IMR-90 (cell line): ENCODE measurements around the gene TCF25. TPM values are rescaled to one million over a fixed set of nuclear protein-coding genes. Genes with fewer than 3 reads are reported as not detected.

Experiments
- ATAC-seq: fragments of 200-7000 bp; cut with Tn5 transposase; 2 replicates; pipeline ENCODE4 v1.9.1; 2020; ENCODE audit warnings: low read depth, mild to moderate bottlenecking, moderate library complexity
- BruUV-seq: library from RNA; stranded (reverse); fragments of 400-500 nt; replicated peaks from 2 replicates; lab custom pipeline; 2021; lab: Mats Ljungman, UMichigan
- CTCF ChIA-PET: fragments of 300-600 bp; formaldehyde crosslinking; extraction: SDS; loops from one replicate; lab custom pipeline; 2021; ENCODE audit warnings: antibody characterized with exemption; lab: Yijun Ruan, JAX
- POLR2A ChIA-PET: fragments of 300-600 bp; sonication (Branson Sonifier 250); formaldehyde crosslinking; loops from one replicate; lab custom pipeline; 2022; ENCODE audit warnings: antibody characterized with exemption; ENCODE audit not compliant: unreplicated experiment; lab: Charles Lee
- DNase-seq: peaks from one replicate; pipeline ENCODE4 v3.0.0; 2013
- H2AFZ ChIP-seq: replicated peaks from 2 replicates; pipeline ENCODE3; 2013; ENCODE audit warnings: low read length, mild to moderate bottlenecking; ENCODE audit not compliant: poor library complexity
- H2AK5ac ChIP-seq: 2 replicates; pipeline ENCODE4 v1.6.1; 2013; ENCODE audit warnings: low read depth, low read length, inconsistent platforms
- H2AK9ac ChIP-seq: replicated peaks from 2 replicates; pipeline ENCODE3; 2013; ENCODE audit warnings: mild to moderate bottlenecking, low read depth, low read length, moderate library complexity; ENCODE audit not compliant: poor library complexity
- H2BK120ac ChIP-seq: 2 replicates; pipeline ENCODE4 v1.6.1; 2013; ENCODE audit warnings: low read depth, low read length, inconsistent platforms
- H2BK15ac ChIP-seq: 3 replicates; pipeline ENCODE4 v1.6.1; 2013; ENCODE audit warnings: low read depth, low read length, inconsistent platforms
- H2BK20ac ChIP-seq: 2 replicates; pipeline ENCODE4 v1.6.1; 2013; ENCODE audit warnings: low read depth, mild to moderate bottlenecking, inconsistent platforms, low read length, moderate library complexity
- H2BK5ac ChIP-seq: 2 replicates; pipeline ENCODE4 v1.6.1; 2013; ENCODE audit warnings: mild to moderate bottlenecking, low read depth, low read length, inconsistent platforms; ENCODE audit not compliant: poor library complexity, severe bottlenecking
- H3K14ac ChIP-seq: replicated peaks from 2 replicates; pipeline ENCODE4 v1.6.1; 2013; ENCODE audit warnings: low read depth, low read length, inconsistent platforms
- H3K18ac ChIP-seq: 2 replicates; pipeline ENCODE4 v1.6.1; 2013; ENCODE audit warnings: low read depth, low read length, control low read depth
- H3K23ac ChIP-seq: 2 replicates; pipeline ENCODE4 v1.6.1; 2013; ENCODE audit warnings: low read depth, low read length, inconsistent platforms
- H3K27ac ChIP-seq: 2 replicates; pipeline ENCODE4 v1.5.1; 2013; ENCODE audit warnings: mild to moderate bottlenecking, control low read depth, low read length; ENCODE audit not compliant: insufficient read depth
- H3K27me3 ChIP-seq: 2 replicates; pipeline ENCODE4 v1.6.1; 2013; ENCODE audit warnings: low read length; ENCODE audit not compliant: control insufficient read depth, insufficient read depth
- H3K36me3 ChIP-seq: 2 replicates; pipeline ENCODE4 v1.6.1; 2013; ENCODE audit warnings: low read length, mixed read lengths; ENCODE audit not compliant: control insufficient read depth, insufficient read depth
- H3K4ac ChIP-seq: 2 replicates; pipeline ENCODE4 v1.6.1; 2013; ENCODE audit warnings: low read depth, low read length, inconsistent platforms
- H3K4me1 ChIP-seq: 2 replicates; pipeline ENCODE4 v1.6.1; 2013; ENCODE audit warnings: low read length, mixed read lengths; ENCODE audit not compliant: control insufficient read depth, insufficient read depth
- H3K4me2 ChIP-seq: 2 replicates; pipeline ENCODE4 v1.6.1; 2013; ENCODE audit warnings: low read depth, mild to moderate bottlenecking, control low read depth, low read length, moderate library complexity
- H3K4me3 ChIP-seq: 2 replicates; pipeline ENCODE4 v1.5.1; 2013; ENCODE audit warnings: low read depth, mild to moderate bottlenecking, control low read depth, low read length, moderate library complexity; ENCODE audit not compliant: insufficient read depth
- H3K56ac ChIP-seq: 2 replicates; pipeline ENCODE4 v1.6.1; 2013; ENCODE audit warnings: low read length, inconsistent platforms; ENCODE audit not compliant: insufficient read depth; ENCODE audit errors: extremely low read depth
- H3K79me1 ChIP-seq, 2 experiments: 2 replicates each; pipeline ENCODE4 v1.6.1; 2013; ENCODE audit warnings: low read length in 2 of 2, inconsistent platforms in 1 of 2, low read depth in 1 of 2
- H3K9ac ChIP-seq: 2 replicates; pipeline ENCODE4 v1.6.1; 2013; ENCODE audit warnings: low read depth, low read length, control low read depth
- H3K9me1 ChIP-seq: 2 replicates; pipeline ENCODE4 v1.6.1; 2013; ENCODE audit warnings: low read length, inconsistent platforms; ENCODE audit not compliant: insufficient read depth
- H3K9me3 ChIP-seq: 2 replicates; pipeline ENCODE4 v1.6.1; 2013; ENCODE audit warnings: low read length; ENCODE audit not compliant: control insufficient read depth, insufficient read depth
- H4K20me1 ChIP-seq: 2 replicates; pipeline ENCODE4 v1.6.1; 2013; ENCODE audit warnings: low read length, inconsistent platforms; ENCODE audit not compliant: insufficient read depth
- H4K5ac ChIP-seq: 2 replicates; pipeline ENCODE4 v1.6.1; 2013; ENCODE audit warnings: mild to moderate bottlenecking, low read depth, low read length, control low read depth
- H4K8ac ChIP-seq, 2 experiments: 2 replicates each; pipeline ENCODE4 v1.6.1; 2013; ENCODE audit warnings: low read depth in 2 of 2, low read length in 2 of 2, control low read depth in 1 of 2, inconsistent platforms in 1 of 2
- H4K91ac ChIP-seq: 2 replicates; pipeline ENCODE4 v1.6.1; 2013; ENCODE audit warnings: low read depth, low read length, inconsistent platforms; ENCODE audit not compliant: insufficient read depth
- CEBPB ChIP-seq: IDR thresholded peaks from 2 replicates; pipeline ENCODE4 v1.6.1; 2012; ENCODE audit warnings: low read depth, low read length, improper control_type of control experiment
- CHD1 ChIP-seq: IDR thresholded peaks from 2 replicates; pipeline ENCODE4 v1.6.1; 2012; ENCODE audit warnings: low read depth, low read length, improper control_type of control experiment
- FOS ChIP-seq: fragments of 150-350 bp; IDR thresholded peaks from 2 replicates; pipeline ENCODE4 v1.6.1; 2016; ENCODE audit warnings: low read depth, low read length
- MAZ ChIP-seq: IDR thresholded peaks from 2 replicates; pipeline ENCODE4 v1.6.1; 2012; ENCODE audit warnings: low read depth, mild to moderate bottlenecking, low read length, improper control_type of control experiment, moderate library complexity, borderline replicate concordance
- RAD21 ChIP-seq: IDR thresholded peaks from 2 replicates; pipeline ENCODE4 v1.6.1; 2012; ENCODE audit warnings: low read length, improper control_type of control experiment
- RCOR1 ChIP-seq: IDR thresholded peaks from 2 replicates; pipeline ENCODE4 v1.6.1; 2012; ENCODE audit warnings: mild to moderate bottlenecking, low read length, improper control_type of control experiment; ENCODE audit not compliant: insufficient replicate concordance
- RFX5 ChIP-seq: IDR thresholded peaks from 2 replicates; pipeline ENCODE4 v1.8.0; 2012; ENCODE audit warnings: low read depth, mild to moderate bottlenecking, low read length, moderate library complexity
- USF2 ChIP-seq: fragments of 150-350 bp; IDR thresholded peaks from 2 replicates; pipeline ENCODE4 v1.6.1; 2017; ENCODE audit warnings: mild to moderate bottlenecking, antibody characterized with exemption, low read length, low read depth
- WGBS, 2 experiments: methylation state at CpG; one replicate each; pipeline versions ENCODE4 v1.1.5 to v1.1.7; 2013; ENCODE audit warnings: missing lambda C conversion rate in 2 of 2; ENCODE audit not compliant: insufficient read length in 1 of 2; ENCODE audit errors: extremely low coverage in 2 of 2; 5-methylcytosine and 5-hydroxymethylcytosine counted together
- dilution Hi-C: fragments of 300-500 bp; cut with HindIII; formaldehyde crosslinking; loops from one replicate; pipeline ENCODE4 v1.14.3; 2018; ENCODE audit warnings: low sequenced_read_pairs; ENCODE audit not compliant: unreplicated experiment
- in situ Hi-C: fragments of 300-500 bp; cut with MboI; formaldehyde crosslinking; loops from 3 replicates; pipeline ENCODE4 v1.14.3; 2019; ENCODE audit warnings: low sequenced_read_pairs, inconsistent platforms, mixed read lengths
- intact Hi-C: fragments of 100-400 bp; cut with micrococcal nuclease; formaldehyde crosslinking; loops from 2 replicates; pipeline ENCODE4 v1.10.0; 2022
- polyA plus RNA-seq, 3 experiments: library from polyadenylated mRNA; depleted of rRNA; stranded (reverse); fragments of >200 nt; gene quantifications; 2 replicates each; pipeline ENCODE4 v1.2.3, GENCODE V29; 2012; ENCODE audit warnings: low replicate concordance in 1 of 3
- total RNA-seq: library from RNA; depleted of rRNA; stranded (reverse); fragments of >200 nt; gene quantifications from 2 replicates; pipeline ENCODE4 v1.2.3, GENCODE V29; 2012
- TF ChIP-seq, protein P1 (sequence below): fragments of 150-350 bp; IDR thresholded peaks from 2 replicates; pipeline ENCODE4 v1.6.1; 2016; ENCODE audit warnings: low read depth, mild to moderate bottlenecking, low read length, moderate library complexity, borderline replicate concordance

The TCF25 gene
- total and polyA plus RNA-seq, 2 of the 4 experiments (the other 2 are of a cell fraction): 127 to 184 TPM

DNA sequence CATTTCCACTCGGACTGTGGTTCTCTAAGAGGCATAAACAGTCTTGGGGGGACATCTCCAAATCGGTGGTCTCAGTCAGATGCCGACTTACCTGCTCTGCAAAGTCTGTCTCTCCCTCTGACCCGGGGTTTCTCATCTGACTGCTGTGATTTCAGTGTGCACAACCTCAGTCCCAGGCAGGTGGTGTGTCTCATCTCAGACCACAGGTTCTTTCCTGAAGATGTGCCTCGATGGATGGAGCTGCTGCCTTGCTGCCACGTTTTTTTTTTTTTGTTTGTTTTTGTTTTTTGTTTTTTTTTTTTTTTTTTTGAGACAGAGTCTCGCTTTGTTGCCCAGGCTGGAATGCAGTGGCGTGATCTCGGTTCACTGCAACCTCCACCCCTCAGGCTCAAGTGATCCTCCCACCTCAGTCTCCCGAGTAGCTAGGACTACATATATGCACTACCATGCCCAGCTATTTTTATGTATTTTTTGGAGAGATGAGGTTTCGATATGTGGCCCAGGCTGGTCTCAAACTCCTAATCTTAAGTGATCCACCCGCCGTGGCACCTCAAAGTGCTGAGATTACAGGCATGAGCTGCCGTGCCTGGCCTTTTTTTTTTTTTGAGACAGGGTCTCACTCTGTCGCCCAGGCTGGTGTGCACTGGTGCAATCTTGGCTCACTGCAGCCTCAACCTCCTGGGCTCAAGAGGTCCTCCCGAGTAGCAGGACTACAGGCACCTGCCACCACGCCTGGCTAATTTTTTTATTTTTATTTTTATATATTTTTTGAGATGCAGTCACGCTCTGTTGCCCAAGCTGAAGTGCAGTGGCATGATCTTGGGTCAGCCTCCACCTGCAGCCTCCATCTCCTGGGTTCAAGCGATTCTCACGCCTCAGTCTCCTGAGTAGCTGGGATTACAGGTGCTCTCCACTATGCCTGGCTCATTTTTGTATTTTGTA, 29.7 kb upstream of the TCF25 start:
- Histone ChIP-seq H2BK15ac (no peak overlapping the region), H2AK9ac (no peak overlapping the region), H4K91ac (no peak overlapping the region), H3K4me2 (no peak overlapping the region), H3K36me3 (no peaks in the 10 kb centered on the region), H3K14ac (no peak overlapping the region), H4K8ac (no peak overlapping the region), H3K56ac (no peak overlapping the region), H3K9ac (no peak overlapping the region), H2BK20ac (no peak overlapping the region), H2AK5ac (no peak overlapping the region), H2BK120ac (no peak overlapping the region), H3K79me1 (0 out of 4 replicates have a peak, but pooled peaks cover 0 to 3% of the 10 kb centered on the region in 2 experiments), H2BK5ac (no peak overlapping the region), H3K9me3 (no peaks in the 10 kb centered on the region), H3K4ac (no peak overlapping the region), H4K20me1 (no peaks in the 10 kb centered on the region), H3K9me1 (peaks cover 6% of the 10 kb centered on the region; the same call in 1 of the 2 replicates), H3K4me3 (no peak overlapping the region), H3K27ac (no peak overlapping the region), H4K5ac (no peak overlapping the region), H3K18ac (no peak overlapping the region), H3K23ac (no peak overlapping the region), H2AFZ (no peak overlapping the region), H3K27me3 (no peaks in the 10 kb centered on the region), H3K4me1 (peaks cover 6% of the 10 kb centered on the region; the same call in 1 of the 2 replicates)
- ATAC-seq (no peak), DNase-seq (no peak)
- dilution Hi-C loops (no loop called here), intact Hi-C loops (no loop called here), in situ Hi-C loops (no loop called here)
- POLR2A ChIA-PET: no interaction called here
- BruUV-seq: no TSS peak
- no peak for TF ChIP-seq RFX5
- no peak for TF ChIP-seq CEBPB
- no peak for TF ChIP-seq USF2
- no peak for TF ChIP-seq RCOR1
- TF ChIP-seq, protein P1, sequence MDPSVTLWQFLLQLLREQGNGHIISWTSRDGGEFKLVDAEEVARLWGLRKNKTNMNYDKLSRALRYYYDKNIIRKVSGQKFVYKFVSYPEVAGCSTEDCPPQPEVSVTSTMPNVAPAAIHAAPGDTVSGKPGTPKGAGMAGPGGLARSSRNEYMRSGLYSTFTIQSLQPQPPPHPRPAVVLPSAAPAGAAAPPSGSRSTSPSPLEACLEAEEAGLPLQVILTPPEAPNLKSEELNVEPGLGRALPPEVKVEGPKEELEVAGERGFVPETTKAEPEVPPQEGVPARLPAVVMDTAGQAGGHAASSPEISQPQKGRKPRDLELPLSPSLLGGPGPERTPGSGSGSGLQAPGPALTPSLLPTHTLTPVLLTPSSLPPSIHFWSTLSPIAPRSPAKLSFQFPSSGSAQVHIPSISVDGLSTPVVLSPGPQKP: no peak
- TF ChIP-seq FOS: no peak
- TF ChIP-seq RAD21: no peak
- TF ChIP-seq MAZ: no peak
- TF ChIP-seq CHD1: no peak
- CTCF ChIA-PET: no interaction called here
- 77% methylated on average over 3 of the region's 20 CpGs; no CpG with 5 or more reads in 1 of the 2 experiments for WGBS, 2 experiments
